ENCODE measurements around the gene PROCR. TPM values are rescaled to one million over a fixed set of nuclear protein-coding genes. Genes with fewer than 3 reads are reported as not detected.
"Not testable (repeated sequence)": the region's sequence is repeated elsewhere in the genome, so short reads cannot be mapped to it uniquely, and the experiment has no call there.

The PROCR gene
- polyA plus RNA-seq, 4 donors = 8.3 to 32.1 (median 18.6) TPM

- no peak overlapping the region for H3K27ac ChIP-seq (ENCODE audit: low read depth in 1 of 3, low read length in 2 of 3)
- H3K4me3 ChIP-seq (ENCODE audit: low read depth in 1 of 3, low read length in 3 of 3) = no peak overlapping the region
- FAIRE-seq (no peak), DNase-seq (peak; percentile 32 to 44)
- no peaks in the 10 kb centered on the region for H3K36me3 ChIP-seq (ENCODE audit: control insufficient read depth in 3 of 3, insufficient read depth in 2 of 3, low read depth in 1 of 3, low read length in 3 of 3)
- H3K27me3 ChIP-seq (ENCODE audit: control insufficient read depth in 3 of 3, insufficient read depth in 3 of 3, low read length in 3 of 3) = no peaks in the 10 kb centered on the region
- H3K4me1 ChIP-seq (ENCODE audit: control insufficient read depth in 3 of 3, insufficient read depth in 2 of 3, low read depth in 1 of 3, low read length in 2 of 3) = peaks cover 0 to 12% (median 3%) of the 10 kb centered on the region in 3 donors
- peaks cover 0 to 17% of the 10 kb centered on the region in 2 donors for H3K9me3 ChIP-seq (ENCODE audit: control insufficient read depth in 2 of 2, insufficient read depth in 1 of 2, low read depth in 1 of 2, low read length in 1 of 2)
- WGBS, 3 donors = 11 to 34% (median 31%) methylated on average over 9 of the region's 9 CpGs
Measured at GRCh38 chr20:35192118-35192872, 20.4 kb downstream of the PROCR start.

GRCh38 chr20:35193031-35193791 lies 21.3 kb downstream of the PROCR start:
- Histone ChIP-seq H3K4me1 (ENCODE audit: control insufficient read depth in 3 of 3, insufficient read depth in 2 of 3, low read depth in 1 of 3, low read length in 2 of 3) (peaks cover 0 to 12% (median 3%) of the 10 kb centered on the region in 3 donors), H3K9me3 (ENCODE audit: control insufficient read depth in 2 of 2, insufficient read depth in 1 of 2, low read depth in 1 of 2, low read length in 1 of 2) (peaks cover 0 to 25% of the 10 kb centered on the region in 2 donors)
- peak in 1 of 2 donors; percentile 22 for DNase-seq
- FAIRE-seq; H3K36me3 ChIP-seq (ENCODE audit: control insufficient read depth in 3 of 3, insufficient read depth in 2 of 3, low read depth in 1 of 3, low read length in 3 of 3); H3K27ac ChIP-seq (ENCODE audit: low read depth in 1 of 3, low read length in 2 of 3); H3K4me3 ChIP-seq (ENCODE audit: low read depth in 1 of 3, low read length in 3 of 3); H3K27me3 ChIP-seq (ENCODE audit: control insufficient read depth in 3 of 3, insufficient read depth in 3 of 3, low read length in 3 of 3): not testable (repeated sequence)
- WGBS, 3 donors = 64 to 80% (median 74%) methylated on average over 9 of the region's 9 CpGs

GRCh38 chr20:35196313-35196712 lies 24.4 kb downstream of the PROCR start:
- no peak overlapping the region for H3K4me3 ChIP-seq (ENCODE audit: low read depth in 1 of 3, low read length in 3 of 3)
- no peak overlapping the region for H3K27ac ChIP-seq (ENCODE audit: low read depth in 1 of 3, low read length in 2 of 3)
- H3K9me3 ChIP-seq (ENCODE audit: control insufficient read depth in 2 of 2, insufficient read depth in 1 of 2, low read depth in 1 of 2, low read length in 1 of 2) = peaks cover 0 to 37% of the 10 kb centered on the region in 2 donors
- FAIRE-seq = no peak
- peaks cover 0 to 11% (median 3%) of the 10 kb centered on the region in 3 donors for H3K4me1 ChIP-seq (ENCODE audit: control insufficient read depth in 3 of 3, insufficient read depth in 2 of 3, low read depth in 1 of 3, low read length in 2 of 3)
- no peaks in the 10 kb centered on the region for H3K27me3 ChIP-seq (ENCODE audit: control insufficient read depth in 3 of 3, insufficient read depth in 3 of 3, low read length in 3 of 3)
- H3K36me3 ChIP-seq (ENCODE audit: control insufficient read depth in 3 of 3, insufficient read depth in 2 of 3, low read depth in 1 of 3, low read length in 3 of 3) = no peaks in the 10 kb centered on the region
- no peak for DNase-seq

- Histone ChIP-seq H3K4me1 (ENCODE audit: control insufficient read depth in 3 of 3, insufficient read depth in 2 of 3, low read depth in 1 of 3, low read length in 2 of 3) (no peaks in the 10 kb centered on the region), H3K27ac (ENCODE audit: low read depth in 1 of 3, low read length in 2 of 3) (no peak overlapping the region), H3K9me3 (ENCODE audit: control insufficient read depth in 2 of 2, insufficient read depth in 1 of 2, low read depth in 1 of 2, low read length in 1 of 2) (peaks cover 0 to 37% of the 10 kb centered on the region in 2 donors), H3K4me3 (ENCODE audit: low read depth in 1 of 3, low read length in 3 of 3) (no peak overlapping the region), H3K27me3 (ENCODE audit: control insufficient read depth in 3 of 3, insufficient read depth in 3 of 3, low read length in 3 of 3) (no peaks in the 10 kb centered on the region), H3K36me3 (ENCODE audit: control insufficient read depth in 3 of 3, insufficient read depth in 2 of 3, low read depth in 1 of 3, low read length in 3 of 3) (no peaks in the 10 kb centered on the region)
- FAIRE-seq (no peak), DNase-seq (no peak)
Measured at GRCh38 chr20:35199740-35200139, 27.9 kb downstream of the PROCR start.

- no peaks in the 10 kb centered on the region for H3K4me1 ChIP-seq (ENCODE audit: control insufficient read depth in 3 of 3, insufficient read depth in 2 of 3, low read depth in 1 of 3, low read length in 2 of 3)
- H3K36me3 ChIP-seq (ENCODE audit: control insufficient read depth in 3 of 3, insufficient read depth in 2 of 3, low read depth in 1 of 3, low read length in 3 of 3) = no peaks in the 10 kb centered on the region
- peaks cover 0 to 35% of the 10 kb centered on the region in 2 donors for H3K9me3 ChIP-seq (ENCODE audit: control insufficient read depth in 2 of 2, insufficient read depth in 1 of 2, low read depth in 1 of 2, low read length in 1 of 2)
- WGBS, 3 donors = 73 to 94% (median 88%) methylated on average over 1 of the region's 1 CpG
- no peak overlapping the region for H3K27ac ChIP-seq (ENCODE audit: low read depth in 1 of 3, low read length in 2 of 3)
- no peaks in the 10 kb centered on the region for H3K27me3 ChIP-seq (ENCODE audit: control insufficient read depth in 3 of 3, insufficient read depth in 3 of 3, low read length in 3 of 3)
- DNase-seq = no peak
- no peak overlapping the region for H3K4me3 ChIP-seq (ENCODE audit: low read depth in 1 of 3, low read length in 3 of 3)
- no peak for FAIRE-seq
Measured at GRCh38 chr20:35200267-35200666, 28.4 kb downstream of the PROCR start.

- DNase-seq; H3K27ac ChIP-seq (ENCODE audit: low read depth in 1 of 3, low read length in 2 of 3); H3K36me3 ChIP-seq (ENCODE audit: control insufficient read depth in 3 of 3, insufficient read depth in 2 of 3, low read depth in 1 of 3, low read length in 3 of 3); H3K27me3 ChIP-seq (ENCODE audit: control insufficient read depth in 3 of 3, insufficient read depth in 3 of 3, low read length in 3 of 3); H3K4me1 ChIP-seq (ENCODE audit: control insufficient read depth in 3 of 3, insufficient read depth in 2 of 3, low read depth in 1 of 3, low read length in 2 of 3); H3K4me3 ChIP-seq (ENCODE audit: low read depth in 1 of 3, low read length in 3 of 3); FAIRE-seq: not testable (repeated sequence)
- peaks cover 0 to 28% of the 10 kb centered on the region in 2 donors for H3K9me3 ChIP-seq (ENCODE audit: control insufficient read depth in 2 of 2, insufficient read depth in 1 of 2, low read depth in 1 of 2, low read length in 1 of 2)
- 95 to 98% (median 96%) methylated on average over 5 of the region's 5 CpGs for WGBS, 3 donors
Measured at GRCh38 chr20:35201467-35201866, 29.6 kb downstream of the PROCR start.

- 88 to 96% (median 90%) methylated on average over 1 of the region's 1 CpG for WGBS, 3 donors
- no peak for DNase-seq
Measured at GRCh38 chr20:35206802-35207201, 34.9 kb downstream of the PROCR start.

GRCh38 chr20:35207950-35208611 lies 36.2 kb downstream of the PROCR start:
- DNase-seq (peak; percentile 91 to 92), FAIRE-seq (no peak)
- WGBS, 3 donors = 12 to 21% (median 14%) methylated on average over 8 of the region's 8 CpGs
- Histone ChIP-seq H3K4me1 (ENCODE audit: control insufficient read depth in 3 of 3, insufficient read depth in 2 of 3, low read depth in 1 of 3, low read length in 2 of 3) (no peaks in the 10 kb centered on the region), H3K36me3 (ENCODE audit: control insufficient read depth in 3 of 3, insufficient read depth in 2 of 3, low read depth in 1 of 3, low read length in 3 of 3) (no peaks in the 10 kb centered on the region), H3K9me3 (ENCODE audit: control insufficient read depth in 2 of 2, insufficient read depth in 1 of 2, low read depth in 1 of 2, low read length in 1 of 2) (no peaks in the 10 kb centered on the region), H3K4me3 (ENCODE audit: low read depth in 1 of 3, low read length in 3 of 3) (peak overlapping the region in 1 of 3 donors; percentile 24), H3K27ac (ENCODE audit: low read depth in 1 of 3, low read length in 2 of 3) (peak overlapping the region; percentile 28 to 82 (median 57)), H3K27me3 (ENCODE audit: control insufficient read depth in 3 of 3, insufficient read depth in 3 of 3, low read length in 3 of 3) (no peaks in the 10 kb centered on the region)

More at GRCh38 chr20:35206802-35207201, 34.9 kb downstream of the PROCR start:
- no peak overlapping the region for H3K27ac ChIP-seq (ENCODE audit: low read depth in 1 of 3, low read length in 2 of 3)
- no peaks in the 10 kb centered on the region for H3K4me1 ChIP-seq (ENCODE audit: control insufficient read depth in 3 of 3, insufficient read depth in 2 of 3, low read depth in 1 of 3, low read length in 2 of 3)
- no peaks in the 10 kb centered on the region for H3K36me3 ChIP-seq (ENCODE audit: control insufficient read depth in 3 of 3, insufficient read depth in 2 of 3, low read depth in 1 of 3, low read length in 3 of 3)
- no peaks in the 10 kb centered on the region for H3K27me3 ChIP-seq (ENCODE audit: control insufficient read depth in 3 of 3, insufficient read depth in 3 of 3, low read length in 3 of 3)
- no peak overlapping the region for H3K4me3 ChIP-seq (ENCODE audit: low read depth in 1 of 3, low read length in 3 of 3)
- no peak for FAIRE-seq
- H3K9me3 ChIP-seq (ENCODE audit: control insufficient read depth in 2 of 2, insufficient read depth in 1 of 2, low read depth in 1 of 2, low read length in 1 of 2) = no peaks in the 10 kb centered on the region

Data from small intestine (tissue), 7 donors.